K562 (cell line): ENCODE measurements around the gene GYS1. TPM values are rescaled to one million over a fixed set of nuclear protein-coding genes. Genes with fewer than 3 reads are reported as not detected.

Source experiments
- C11orf30 ChIP-seq: fragments of 450-650 bp; IDR thresholded peaks from 2 replicates; pipeline ENCODE4 v1.6.1; 2016; ENCODE audit warnings: low read depth, mild to moderate bottlenecking
- EWSR1 ChIP-seq: fragments of 450-650 bp; IDR thresholded peaks from 2 replicates; pipeline ENCODE4 v1.6.1; 2018; ENCODE audit warnings: borderline replicate concordance, mild to moderate bottlenecking, low read depth, moderate library complexity; ENCODE audit not compliant: partially characterized antibody
- FOXP1 ChIP-seq: sonication (generic); formaldehyde crosslinking; IDR thresholded peaks from 2 replicates; pipeline ENCODE4 v1.8.0; 2022; ENCODE audit warnings: mild to moderate bottlenecking, missing genetic modification reagents
- GATAD2B ChIP-seq: fragments of 450-650 bp; IDR thresholded peaks from 2 replicates; pipeline ENCODE4 v1.6.1; 2017; ENCODE audit warnings: mild to moderate bottlenecking, borderline replicate concordance
- MTA1 ChIP-seq: fragments of 450-650 bp; IDR thresholded peaks from 2 replicates; pipeline ENCODE4 v1.6.1; 2017; ENCODE audit warnings: borderline replicate concordance
- NCOA1 ChIP-seq: fragments of 450-650 bp; IDR thresholded peaks from 2 replicates; pipeline ENCODE4 v1.6.1; 2016; ENCODE audit warnings: low read depth
- RBM22 ChIP-seq: fragments of 200-400 bp; formaldehyde crosslinking; IDR thresholded peaks from 2 replicates; pipeline ENCODE4 v1.6.1; 2018; ENCODE audit warnings: low read length, low read depth; ENCODE audit not compliant: poor library complexity, severe bottlenecking
- SIN3B ChIP-seq: fragments of 450-650 bp; IDR thresholded peaks from 2 replicates; pipeline ENCODE4 v1.6.1; 2017; ENCODE audit warnings: low read depth, mild to moderate bottlenecking, moderate library complexity
- TFAM ChIP-seq: fragments of 250-450 bp; sonication (Bioruptor Pico); conservative IDR thresholded peaks from 2 replicates; pipeline ENCODE4 v1.5.0; 2021; ENCODE audit warnings: mild to moderate bottlenecking, moderate library complexity
- ZBED1 ChIP-seq: IDR thresholded peaks from 2 replicates; pipeline ENCODE4 v1.6.1; 2014
- ZBTB12 ChIP-seq: fragments of 250-450 bp; sonication (Bioruptor Pico); IDR thresholded peaks from 2 replicates; pipeline ENCODE4 v1.4.0; 2020
- ZC3H11A ChIP-seq: IDR thresholded peaks from 2 replicates; pipeline ENCODE4 v1.6.1; 2012; ENCODE audit warnings: low read depth, low read length, improper control_type of control experiment
- ZNF197 ChIP-seq: fragments of 200-800 bp; sonication (Bioruptor generic); IDR thresholded peaks from 2 replicates; pipeline ENCODE4 v1.6.1; 2016; ENCODE audit warnings: low read depth, missing genetic modification characterization, missing compliant biosample characterization
- ZNF274 ChIP-seq: IDR thresholded peaks from 2 replicates; pipeline ENCODE4 v1.6.1; 2011; ENCODE audit warnings: low read depth, mild to moderate bottlenecking, low read length, moderate library complexity, borderline replicate concordance
- ZNF717 ChIP-seq: fragments of 250-450 bp; sonication (Bioruptor Pico); IDR thresholded peaks from 2 replicates; pipeline ENCODE4 v1.5.0; 2021
- polyA plus RNA-seq, 8 experiments: library from polyadenylated mRNA; depleted of rRNA in 4 of 8; stranded (reverse) in 5 of 8; unstranded in 3 of 8; fragments of >200 nt; fragmentation: Nextera tagmentation in 2 of 8; fragmentation: Illumina TruSeq in 1 of 8; extraction: Ambion mirVana in 2 of 8; extraction: Trizol in 1 of 8; gene quantifications; 2 replicates each; pipeline versions ENCODE4 v1.2.1 to v1.2.3, GENCODE V29; 2011 to 2014; ENCODE audit warnings: inconsistent platforms in 1 of 8, missing spikeins in 1 of 8
- total RNA-seq, 7 experiments: library from RNA; depleted of rRNA in 6 of 7; stranded (reverse); fragments of >200 nt in 6 of 7; fragmentation: Illumina TruSeq in 2 of 7; extraction: Trizol in 2 of 7; gene quantifications; 2 replicates each; pipeline versions ENCODE4 v1.2.1 to v1.2.3, GENCODE V29; 2011 to 2021; ENCODE audit warnings: low replicate concordance in 1 of 7
- TF ChIP-seq, protein P1 (sequence below): sonication (generic); formaldehyde crosslinking; IDR thresholded peaks from 2 replicates; pipeline ENCODE4 v1.8.0; 2023; ENCODE audit warnings: mild to moderate bottlenecking, missing genetic modification reagents
- TF ChIP-seq, protein P2 (sequence below): fragments of 450-650 bp; IDR thresholded peaks from 2 replicates; pipeline ENCODE4 v1.6.1; 2016; ENCODE audit warnings: antibody characterized with exemption
- TF ChIP-seq, protein P3 (sequence below): sonication (generic); formaldehyde crosslinking; IDR thresholded peaks from 2 replicates; pipeline ENCODE4 v1.8.1; 2023; ENCODE audit warnings: mild to moderate bottlenecking, missing genetic modification reagents

GYS1 gene
- total and polyA plus RNA-seq, 9 of the 15 experiments (the other 6 are each of a cell fraction or from before 2014, with no cell fraction given), result 1.9 to 31.1 (median 15.2) TPM

GRCh38 chr19:48954595-48955307 is 38.4 kb downstream of the GYS1 start, which contains the start of gene BAX (continued):
- TF ChIP-seq, protein P1, sequence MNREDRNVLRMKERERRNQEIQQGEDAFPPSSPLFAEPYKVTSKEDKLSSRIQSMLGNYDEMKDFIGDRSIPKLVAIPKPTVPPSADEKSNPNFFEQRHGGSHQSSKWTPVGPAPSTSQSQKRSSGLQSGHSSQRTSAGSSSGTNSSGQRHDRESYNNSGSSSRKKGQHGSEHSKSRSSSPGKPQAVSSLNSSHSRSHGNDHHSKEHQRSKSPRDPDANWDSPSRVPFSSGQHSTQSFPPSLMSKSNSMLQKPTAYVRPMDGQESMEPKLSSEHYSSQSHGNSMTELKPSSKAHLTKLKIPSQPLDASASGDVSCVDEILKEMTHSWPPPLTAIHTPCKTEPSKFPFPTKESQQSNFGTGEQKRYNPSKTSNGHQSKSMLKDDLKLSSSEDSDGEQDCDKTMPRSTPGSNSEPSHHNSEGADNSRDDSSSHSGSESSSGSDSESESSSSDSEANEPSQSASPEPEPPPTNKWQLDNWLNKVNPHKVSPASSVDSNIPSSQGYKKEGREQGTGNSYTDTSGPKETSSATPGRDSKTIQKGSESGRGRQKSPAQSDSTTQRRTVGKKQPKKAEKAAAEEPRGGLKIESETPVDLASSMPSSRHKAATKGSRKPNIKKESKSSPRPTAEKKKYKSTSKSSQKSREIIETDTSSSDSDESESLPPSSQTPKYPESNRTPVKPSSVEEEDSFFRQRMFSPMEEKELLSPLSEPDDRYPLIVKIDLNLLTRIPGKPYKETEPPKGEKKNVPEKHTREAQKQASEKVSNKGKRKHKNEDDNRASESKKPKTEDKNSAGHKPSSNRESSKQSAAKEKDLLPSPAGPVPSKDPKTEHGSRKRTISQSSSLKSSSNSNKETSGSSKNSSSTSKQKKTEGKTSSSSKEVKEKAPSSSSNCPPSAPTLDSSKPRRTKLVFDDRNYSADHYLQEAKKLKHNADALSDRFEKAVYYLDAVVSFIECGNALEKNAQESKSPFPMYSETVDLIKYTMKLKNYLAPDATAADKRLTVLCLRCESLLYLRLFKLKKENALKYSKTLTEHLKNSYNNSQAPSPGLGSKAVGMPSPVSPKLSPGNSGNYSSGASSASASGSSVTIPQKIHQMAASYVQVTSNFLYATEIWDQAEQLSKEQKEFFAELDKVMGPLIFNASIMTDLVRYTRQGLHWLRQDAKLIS (CRISPR knock-in tag), result no peak
- peak; percentile 54; the same call in 1 of the 2 replicates for TF ChIP-seq ZBTB12 (CRISPR knock-in tag)
- peak; percentile 78 for TF ChIP-seq C11orf30
- no peak for TF ChIP-seq ZC3H11A
- TF ChIP-seq RBM22, result no peak
- peak; percentile 75; the same call in 1 of the 2 replicates for TF ChIP-seq GATAD2B
- TF ChIP-seq ZNF274, result no peak
- TF ChIP-seq, protein P2, sequence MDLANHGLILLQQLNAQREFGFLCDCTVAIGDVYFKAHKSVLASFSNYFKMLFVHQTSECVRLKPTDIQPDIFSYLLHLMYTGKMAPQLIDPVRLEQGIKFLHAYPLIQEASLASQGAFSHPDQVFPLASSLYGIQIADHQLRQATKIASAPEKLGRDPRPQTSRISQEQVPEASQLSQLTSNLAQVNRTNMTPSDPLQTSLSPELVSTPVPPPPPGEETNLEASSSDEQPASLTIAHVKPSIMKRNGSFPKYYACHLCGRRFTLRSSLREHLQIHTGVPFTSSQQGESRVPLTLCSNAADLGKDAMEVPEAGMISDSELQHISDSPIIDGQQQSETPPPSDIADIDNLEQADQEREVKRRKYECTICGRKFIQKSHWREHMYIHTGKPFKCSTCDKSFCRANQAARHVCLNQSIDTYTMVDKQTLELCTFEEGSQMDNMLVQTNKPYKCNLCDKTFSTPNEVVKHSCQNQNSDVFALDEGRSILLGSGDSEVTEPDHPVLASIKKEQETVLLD, result 0 out of 2 replicates have a peak, but pooled peaks have one; percentile 33
- no peak for TF ChIP-seq TFAM (CRISPR knock-in tag)
- TF ChIP-seq, protein P3, sequence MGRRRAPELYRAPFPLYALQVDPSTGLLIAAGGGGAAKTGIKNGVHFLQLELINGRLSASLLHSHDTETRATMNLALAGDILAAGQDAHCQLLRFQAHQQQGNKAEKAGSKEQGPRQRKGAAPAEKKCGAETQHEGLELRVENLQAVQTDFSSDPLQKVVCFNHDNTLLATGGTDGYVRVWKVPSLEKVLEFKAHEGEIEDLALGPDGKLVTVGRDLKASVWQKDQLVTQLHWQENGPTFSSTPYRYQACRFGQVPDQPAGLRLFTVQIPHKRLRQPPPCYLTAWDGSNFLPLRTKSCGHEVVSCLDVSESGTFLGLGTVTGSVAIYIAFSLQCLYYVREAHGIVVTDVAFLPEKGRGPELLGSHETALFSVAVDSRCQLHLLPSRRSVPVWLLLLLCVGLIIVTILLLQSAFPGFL (CRISPR knock-in tag), result no peak
- TF ChIP-seq SIN3B, result peak; percentile 86
- TF ChIP-seq NCOA1, result no peak
- no peak for TF ChIP-seq ZNF197 (CRISPR knock-in tag)
- TF ChIP-seq EWSR1, result no peak
- no peak for TF ChIP-seq ZNF717 (CRISPR knock-in tag)
- TF ChIP-seq ZBED1, result no peak
- no peak for TF ChIP-seq FOXP1 (CRISPR knock-in tag)
- no peak for TF ChIP-seq MTA1
